Adipocyte (in vitro differentiated cells): ENCODE measurements around the gene ABCF2.

Source experiments
- DNase-seq: peaks from one replicate; pipeline ENCODE4 v3.0.0-alpha.2; 2015; ENCODE audit warnings: low read depth
- H3K27me3 ChIP-seq: replicated peaks from 2 replicates; pipeline ENCODE4 v1.7.0; 2013; ENCODE audit warnings: mild to moderate bottlenecking, low read length, moderate library complexity; ENCODE audit not compliant: control insufficient read depth, insufficient read depth
- H3K36me3 ChIP-seq: 2 replicates; pipeline ENCODE4 v1.7.0; 2013; ENCODE audit warnings: low read length, mild to moderate bottlenecking, moderate library complexity; ENCODE audit not compliant: control insufficient read depth, insufficient read depth, severe bottlenecking
- H3K4me1 ChIP-seq: 2 replicates; pipeline ENCODE4 v1.7.0; 2013; ENCODE audit warnings: mild to moderate bottlenecking, low read length, moderate library complexity; ENCODE audit not compliant: control insufficient read depth, insufficient read depth
- H3K4me3 ChIP-seq: 2 replicates; pipeline ENCODE4 v1.7.0; 2013; ENCODE audit warnings: mild to moderate bottlenecking, low read length, moderate library complexity
- H3K9ac ChIP-seq: 2 replicates; pipeline ENCODE4 v1.7.0; 2013; ENCODE audit warnings: mild to moderate bottlenecking, low read length, moderate library complexity
- H3K9me3 ChIP-seq: 2 replicates; pipeline ENCODE4 v1.7.0; 2013; ENCODE audit warnings: mild to moderate bottlenecking, low read length, moderate library complexity; ENCODE audit not compliant: control insufficient read depth

The ABCF2 gene

DNA sequence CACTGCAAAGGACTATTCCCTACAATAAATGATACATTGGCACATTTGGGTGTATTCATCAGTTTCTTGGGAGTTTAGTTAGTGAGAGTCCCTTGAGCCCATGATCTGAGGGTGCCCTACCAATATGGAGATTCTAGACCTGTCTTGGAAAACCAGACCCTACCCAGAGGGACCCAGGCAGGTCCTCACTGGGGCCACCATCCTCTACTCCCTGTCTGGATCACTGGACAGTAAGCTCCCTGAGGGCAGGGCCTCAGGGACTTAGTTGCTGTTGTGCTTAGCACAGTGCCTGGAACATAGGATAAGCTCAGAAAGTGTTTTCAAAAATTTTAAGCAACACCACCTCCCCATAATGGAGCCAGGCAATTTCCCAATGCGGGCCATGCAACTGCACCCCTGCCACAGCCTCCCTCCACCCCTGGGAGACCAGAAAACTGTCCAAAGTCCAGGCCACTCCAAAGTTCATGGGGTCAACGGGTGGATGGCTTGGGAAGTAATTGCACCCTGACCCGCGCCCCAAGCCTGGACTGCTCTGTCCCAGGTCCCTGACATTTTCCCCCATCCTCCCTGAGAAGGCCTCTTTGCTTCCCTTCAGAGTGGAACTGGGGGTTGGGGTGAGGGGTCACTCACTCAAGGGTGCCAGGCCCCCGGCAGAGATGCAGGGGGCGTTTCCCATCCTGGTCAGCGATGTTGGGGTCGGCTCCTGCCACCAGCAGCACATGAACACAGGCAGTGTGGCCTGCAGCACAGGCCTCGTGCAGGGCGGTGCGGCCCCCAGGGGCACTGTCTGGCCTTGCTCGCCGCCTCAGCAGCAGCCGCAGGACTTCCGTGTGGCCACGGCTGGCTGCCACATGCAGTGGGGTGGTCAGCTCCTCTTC is 41.0 kb downstream of the ABCF2 start:
- Histone ChIP-seq H3K9ac (no peak overlapping the region), H3K4me3 (no peak overlapping the region), H3K27me3 (peaks cover 66% of the 10 kb centered on the region), H3K4me1 (no peaks in the 10 kb centered on the region), H3K36me3 (no peaks in the 10 kb centered on the region), H3K9me3 (peaks cover 6% of the 10 kb centered on the region)
- DNase-seq, result no peak

DNA sequence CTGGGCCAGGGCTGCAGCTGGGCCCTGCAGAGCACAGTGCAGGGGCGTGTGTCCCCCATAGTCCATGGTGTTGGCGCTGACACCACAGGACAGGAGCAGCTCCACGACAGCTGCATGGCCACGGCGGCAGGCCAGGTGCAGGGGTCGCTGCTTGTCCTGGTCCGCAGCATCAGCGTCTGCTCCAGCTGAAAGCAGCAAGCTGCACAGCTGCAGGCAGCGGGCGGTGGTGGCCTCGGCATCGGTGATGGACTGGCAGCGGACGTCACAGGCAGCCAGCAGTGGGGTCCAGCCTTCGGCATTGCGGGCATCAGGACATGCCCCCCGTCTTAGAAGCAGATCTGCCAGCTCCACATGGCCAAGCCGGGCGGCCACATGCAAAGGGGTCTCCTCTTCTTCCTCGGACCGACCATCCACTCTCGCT is 46.0 kb downstream of the ABCF2 start:
- Histone ChIP-seq H3K27me3 (peaks cover 69% of the 10 kb centered on the region), H3K4me3 (no peak overlapping the region), H3K9me3 (no peaks in the 10 kb centered on the region), H3K4me1 (no peaks in the 10 kb centered on the region), H3K9ac (no peak overlapping the region), H3K36me3 (no peaks in the 10 kb centered on the region)
- no peak for DNase-seq

DNA sequence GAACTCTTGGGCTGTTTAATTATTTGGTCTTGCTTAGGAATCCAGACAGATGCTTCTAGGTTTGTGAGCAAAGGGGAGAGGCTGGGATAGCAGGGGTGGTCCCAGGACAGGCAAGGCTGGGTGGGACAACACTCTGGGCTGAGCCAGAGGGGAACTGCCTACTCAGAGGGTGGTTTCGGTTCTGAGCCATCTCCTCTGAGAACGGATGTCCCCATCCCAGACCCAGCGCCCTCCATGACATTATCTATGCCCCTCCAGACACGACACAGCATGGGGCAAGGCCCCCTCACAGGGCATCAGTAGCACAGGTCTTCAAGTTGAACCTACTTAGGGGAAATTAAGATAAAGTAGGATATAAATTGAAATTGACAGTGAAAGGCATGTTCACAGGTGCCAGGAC is 47.1 kb downstream of the ABCF2 start:
- no peak for DNase-seq
- Histone ChIP-seq H3K36me3 (no peaks in the 10 kb centered on the region), H3K9me3 (no peaks in the 10 kb centered on the region), H3K9ac (no peak overlapping the region), H3K4me3 (no peak overlapping the region), H3K4me1 (no peaks in the 10 kb centered on the region), H3K27me3 (peaks cover 73% of the 10 kb centered on the region)

DNA sequence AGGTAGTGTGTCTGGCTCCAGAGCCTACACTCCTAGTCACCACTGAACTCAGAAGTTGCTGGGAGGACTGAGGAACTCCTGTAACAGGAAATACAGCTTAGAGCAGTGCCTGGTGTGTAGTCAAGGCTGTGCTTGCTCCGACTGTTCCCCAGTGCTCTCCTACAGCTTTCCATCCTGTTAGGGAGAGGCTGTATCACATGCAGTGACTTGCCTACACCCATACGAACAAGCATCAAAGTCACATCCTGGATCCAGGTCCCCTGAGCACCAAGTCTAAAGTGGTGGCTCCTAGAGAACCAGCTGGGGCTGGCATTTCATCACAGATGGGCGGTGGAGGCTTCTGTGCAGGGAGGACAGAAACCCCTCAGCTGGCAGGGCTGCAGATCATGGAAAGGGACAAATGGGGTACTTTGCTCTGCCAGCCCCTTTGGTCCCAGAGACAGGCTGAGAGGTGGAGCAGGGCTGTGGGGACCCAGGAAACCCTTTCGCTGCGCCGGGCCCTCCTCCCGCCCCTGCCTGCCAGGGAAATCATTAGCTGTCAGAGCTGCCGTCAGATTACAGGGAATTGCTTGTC is 47.6 kb downstream of the ABCF2 start:
- DNase-seq, result no peak
- no peaks in the 10 kb centered on the region for H3K4me1 ChIP-seq
- no peaks in the 10 kb centered on the region for H3K9me3 ChIP-seq
- peaks cover 78% of the 10 kb centered on the region for H3K27me3 ChIP-seq
- H3K9ac ChIP-seq, result no peak overlapping the region
- no peak overlapping the region for H3K4me3 ChIP-seq
- no peaks in the 10 kb centered on the region for H3K36me3 ChIP-seq

DNA sequence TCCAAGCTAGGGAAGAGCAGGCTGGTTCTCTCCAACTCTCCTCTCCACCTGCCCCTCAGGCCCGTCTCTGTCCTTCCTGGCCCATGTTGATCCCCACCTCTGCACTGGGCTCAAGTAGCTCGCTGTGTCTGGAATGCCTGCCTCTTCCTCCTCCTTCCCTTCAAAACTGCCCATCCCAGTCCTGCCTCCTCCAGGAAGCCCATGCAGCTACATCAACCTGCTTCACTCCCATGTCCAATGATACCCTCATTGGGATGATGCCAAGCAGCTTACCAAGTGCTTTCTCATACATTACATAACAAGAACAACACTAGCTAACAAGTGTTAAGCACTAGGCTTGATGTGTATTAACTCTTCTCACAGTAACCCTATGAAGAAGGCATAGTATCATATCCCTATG is 48.2 kb downstream of the ABCF2 start:
- Histone ChIP-seq H3K4me3 (no peak overlapping the region), H3K27me3 (peaks cover 82% of the 10 kb centered on the region), H3K36me3 (no peaks in the 10 kb centered on the region), H3K9ac (no peak overlapping the region), H3K9me3 (no peaks in the 10 kb centered on the region), H3K4me1 (no peaks in the 10 kb centered on the region)
- no peak for DNase-seq

DNA sequence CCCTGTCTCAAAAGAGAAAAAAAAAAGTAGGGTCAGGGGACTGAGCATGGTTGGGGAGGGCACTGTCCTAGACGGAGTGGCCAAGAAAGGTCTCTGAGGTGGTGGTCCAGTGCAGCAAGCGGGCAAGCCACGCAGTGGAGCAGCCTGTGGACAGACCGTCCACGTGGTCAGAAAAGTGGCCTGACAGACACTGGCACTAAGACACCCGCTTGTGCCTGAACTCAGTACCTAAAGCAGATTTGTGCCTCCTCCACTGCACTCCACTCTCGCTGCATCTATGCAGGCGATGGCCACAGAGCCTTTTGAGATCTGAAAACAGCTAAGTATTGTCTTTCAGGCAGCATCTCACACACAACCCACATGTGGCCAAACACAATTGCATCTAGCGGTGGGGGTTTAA is 48.8 kb downstream of the ABCF2 start:
- Histone ChIP-seq H3K27me3 (peaks cover 85% of the 10 kb centered on the region), H3K4me1 (no peaks in the 10 kb centered on the region), H3K36me3 (no peaks in the 10 kb centered on the region), H3K4me3 (no peak overlapping the region), H3K9ac (no peak overlapping the region), H3K9me3 (no peaks in the 10 kb centered on the region)
- no peak for DNase-seq

DNA sequence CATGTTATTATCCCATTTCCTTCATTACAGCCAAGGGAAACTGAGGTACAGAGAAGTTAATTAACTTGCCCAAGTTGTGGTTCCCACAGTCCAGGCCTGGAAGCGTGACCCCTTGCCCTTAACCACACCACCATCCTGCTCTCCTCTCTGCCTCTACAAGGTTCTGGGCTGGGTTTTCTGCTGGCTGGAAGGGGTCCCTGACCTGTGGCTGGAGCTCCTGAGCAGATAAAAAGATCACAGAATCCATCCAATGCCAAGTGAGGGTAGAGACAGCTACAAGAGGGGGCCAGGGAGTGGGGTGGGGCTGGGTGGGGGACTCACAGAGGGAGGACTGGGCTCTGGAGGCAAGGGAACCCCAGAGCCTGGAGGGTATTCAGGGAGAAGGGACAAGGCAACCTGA is 49.7 kb downstream of the ABCF2 start:
- DNase-seq, result no peak
- Histone ChIP-seq H3K4me3 (no peak overlapping the region), H3K9me3 (no peaks in the 10 kb centered on the region), H3K9ac (no peak overlapping the region), H3K4me1 (no peaks in the 10 kb centered on the region), H3K27me3 (peaks cover 81% of the 10 kb centered on the region), H3K36me3 (no peaks in the 10 kb centered on the region)

DNA sequence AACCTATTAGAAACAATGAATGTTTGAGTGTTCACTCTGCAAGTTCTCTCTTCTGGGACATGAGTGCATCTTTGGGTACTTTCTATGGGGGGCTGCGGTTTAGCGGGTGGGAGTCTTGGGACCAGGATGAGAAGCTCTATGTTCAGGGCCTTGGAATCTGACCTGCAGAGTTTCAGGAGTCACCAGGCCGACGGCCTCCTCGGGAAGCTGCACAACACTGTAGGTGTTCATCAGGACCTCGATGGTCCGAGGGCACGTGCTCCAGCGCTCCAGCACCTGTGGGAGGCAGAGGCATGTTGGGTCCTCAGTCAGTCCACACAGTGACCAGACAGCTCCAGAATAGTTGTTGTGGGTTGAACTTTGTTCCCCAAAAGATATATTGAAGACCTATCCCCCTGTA is 50.6 kb downstream of the ABCF2 start:
- Histone ChIP-seq H3K4me1 (no peaks in the 10 kb centered on the region), H3K9me3 (no peaks in the 10 kb centered on the region), H3K4me3 (no peak overlapping the region), H3K36me3 (no peaks in the 10 kb centered on the region), H3K9ac (no peak overlapping the region), H3K27me3 (peaks cover 76% of the 10 kb centered on the region)
- no peak for DNase-seq

DNA sequence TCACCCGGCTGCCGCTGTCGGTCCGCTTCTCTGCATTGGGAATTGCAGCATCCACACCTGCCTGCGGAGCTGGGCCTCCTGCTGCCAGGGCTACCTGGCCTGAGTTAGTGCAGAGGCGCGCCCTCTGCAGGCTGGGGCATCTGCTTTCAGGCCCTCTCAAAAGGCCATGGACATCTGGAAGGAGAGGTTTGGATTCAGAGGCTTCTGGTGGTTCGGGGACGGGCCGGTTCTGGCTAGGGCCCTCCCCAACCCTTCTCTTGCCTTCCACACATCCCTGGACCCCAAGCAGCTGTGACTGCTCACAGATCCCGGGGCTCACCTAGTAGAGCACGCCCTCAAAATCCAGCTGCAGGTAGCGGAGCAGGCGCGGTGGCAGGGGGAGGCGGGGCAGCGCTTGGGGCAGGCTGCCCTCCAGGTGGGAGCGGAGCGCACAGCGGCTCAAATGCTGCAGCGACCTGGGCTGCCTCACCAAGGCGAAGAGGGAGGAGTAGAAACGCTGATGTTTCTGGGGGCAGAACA is 51.2 kb downstream of the ABCF2 start:
- H3K9ac ChIP-seq, result no peak overlapping the region
- no peaks in the 10 kb centered on the region for H3K9me3 ChIP-seq
- no peak for DNase-seq
- H3K36me3 ChIP-seq, result no peaks in the 10 kb centered on the region
- peaks cover 76% of the 10 kb centered on the region for H3K27me3 ChIP-seq
- no peaks in the 10 kb centered on the region for H3K4me1 ChIP-seq
- no peak overlapping the region for H3K4me3 ChIP-seq

DNA sequence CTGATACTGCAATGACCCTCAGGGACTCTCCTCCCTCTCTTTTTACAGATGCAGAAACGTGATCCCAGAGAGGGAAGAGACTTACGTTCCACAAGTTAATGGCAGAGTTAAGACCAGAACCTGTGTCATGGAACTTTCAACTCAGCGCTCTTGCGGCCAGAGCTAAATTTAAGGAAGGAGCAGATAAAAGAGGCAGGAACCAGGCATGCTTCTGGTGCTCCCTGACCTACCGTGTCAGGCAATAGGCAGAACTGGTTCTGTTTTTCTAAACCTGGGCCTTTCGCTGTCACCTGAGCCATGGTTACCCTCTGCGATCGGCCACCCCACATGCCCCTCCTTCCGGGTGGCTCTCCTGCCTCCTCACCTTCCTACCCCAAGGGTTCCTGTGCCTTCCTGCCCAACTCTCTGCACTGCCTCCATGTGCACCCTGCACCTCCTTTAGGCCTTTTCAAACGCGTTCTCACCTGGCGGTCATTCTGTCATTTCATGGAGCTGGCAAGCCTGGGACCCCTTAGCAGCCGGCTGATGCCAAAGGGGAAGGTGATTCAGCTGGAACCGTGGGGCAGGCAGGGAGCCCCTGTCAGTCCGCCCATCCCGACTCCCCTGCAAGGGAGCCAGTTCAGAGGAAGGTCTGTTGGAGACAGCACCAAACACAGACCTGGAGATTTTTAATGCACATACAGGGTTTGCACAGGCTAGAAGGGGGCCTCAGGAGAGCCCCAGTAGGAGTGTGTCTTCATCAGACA is 51.8 kb downstream of the ABCF2 start:
- H3K27me3 ChIP-seq, result peaks cover 75% of the 10 kb centered on the region
- DNase-seq, result no peak
- no peaks in the 10 kb centered on the region for H3K9me3 ChIP-seq
- H3K9ac ChIP-seq, result no peak overlapping the region
- no peaks in the 10 kb centered on the region for H3K4me1 ChIP-seq
- no peak overlapping the region for H3K4me3 ChIP-seq
- no peaks in the 10 kb centered on the region for H3K36me3 ChIP-seq
